ENCODE data around the gene CYTH1. TPM values are rescaled to one million over a fixed set of nuclear protein-coding genes. Genes with fewer than 3 reads are reported as not detected.
A peak's percentile ranks its signal among the peaks of the same experiment; 100 is the strongest.

Gene CYTH1
- total RNA-seq, 4 donors from 2014 or later: 6.2 to 56.1 (median 44.3) TPM

DNA sequence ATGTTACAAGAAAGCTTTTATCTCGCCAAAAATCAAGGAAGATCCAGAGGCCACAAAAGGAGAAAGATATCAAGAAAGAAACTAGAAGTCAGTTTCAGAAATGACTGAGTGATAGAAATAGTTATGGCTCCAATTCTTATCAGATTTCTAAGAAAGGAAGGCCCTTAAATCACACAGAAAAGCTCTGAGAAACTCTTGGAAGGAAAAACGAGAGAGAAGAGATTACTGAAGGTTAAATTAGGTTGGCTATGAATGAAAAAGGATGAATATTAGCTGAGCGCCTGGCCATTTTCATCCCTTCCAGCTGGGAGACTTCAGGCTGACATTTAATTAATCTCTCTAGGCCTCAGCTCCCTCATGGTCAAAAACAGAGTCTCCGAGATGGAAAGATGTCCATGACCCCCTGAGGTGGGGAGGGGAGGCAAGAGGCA, 72.3 kb downstream of the CYTH1 start:
- no peaks in the 10 kb centered on the region for H3K9me3 ChIP-seq
- no peaks in the 10 kb centered on the region for H3K4me1 ChIP-seq
- H3K27ac ChIP-seq: peak overlapping the region in 1 of 2 donors; percentile 2
- no peak for TF ChIP-seq POLR2A (IDR thresholded peaks at IDR 0.05)
- TF ChIP-seq, protein P1, sequence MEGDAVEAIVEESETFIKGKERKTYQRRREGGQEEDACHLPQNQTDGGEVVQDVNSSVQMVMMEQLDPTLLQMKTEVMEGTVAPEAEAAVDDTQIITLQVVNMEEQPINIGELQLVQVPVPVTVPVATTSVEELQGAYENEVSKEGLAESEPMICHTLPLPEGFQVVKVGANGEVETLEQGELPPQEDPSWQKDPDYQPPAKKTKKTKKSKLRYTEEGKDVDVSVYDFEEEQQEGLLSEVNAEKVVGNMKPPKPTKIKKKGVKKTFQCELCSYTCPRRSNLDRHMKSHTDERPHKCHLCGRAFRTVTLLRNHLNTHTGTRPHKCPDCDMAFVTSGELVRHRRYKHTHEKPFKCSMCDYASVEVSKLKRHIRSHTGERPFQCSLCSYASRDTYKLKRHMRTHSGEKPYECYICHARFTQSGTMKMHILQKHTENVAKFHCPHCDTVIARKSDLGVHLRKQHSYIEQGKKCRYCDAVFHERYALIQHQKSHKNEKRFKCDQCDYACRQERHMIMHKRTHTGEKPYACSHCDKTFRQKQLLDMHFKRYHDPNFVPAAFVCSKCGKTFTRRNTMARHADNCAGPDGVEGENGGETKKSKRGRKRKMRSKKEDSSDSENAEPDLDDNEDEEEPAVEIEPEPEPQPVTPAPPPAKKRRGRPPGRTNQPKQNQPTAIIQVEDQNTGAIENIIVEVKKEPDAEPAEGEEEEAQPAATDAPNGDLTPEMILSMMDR (IDR thresholded peaks at IDR 0.05): no peak
- H3K27me3 ChIP-seq: no peaks in the 10 kb centered on the region
- H3K36me3 ChIP-seq: no peaks in the 10 kb centered on the region
- DNase-seq: no peak
- intact Hi-C loops (cut with DNase I; ENCODE audit: low total_unique reads): loop anchor here (10.0 kb wide), 1 partner anchor 265 kb away; the partner anchor contains the start of gene LGALS3BP
- no peak overlapping the region for H3K4me3 ChIP-seq

DNA sequence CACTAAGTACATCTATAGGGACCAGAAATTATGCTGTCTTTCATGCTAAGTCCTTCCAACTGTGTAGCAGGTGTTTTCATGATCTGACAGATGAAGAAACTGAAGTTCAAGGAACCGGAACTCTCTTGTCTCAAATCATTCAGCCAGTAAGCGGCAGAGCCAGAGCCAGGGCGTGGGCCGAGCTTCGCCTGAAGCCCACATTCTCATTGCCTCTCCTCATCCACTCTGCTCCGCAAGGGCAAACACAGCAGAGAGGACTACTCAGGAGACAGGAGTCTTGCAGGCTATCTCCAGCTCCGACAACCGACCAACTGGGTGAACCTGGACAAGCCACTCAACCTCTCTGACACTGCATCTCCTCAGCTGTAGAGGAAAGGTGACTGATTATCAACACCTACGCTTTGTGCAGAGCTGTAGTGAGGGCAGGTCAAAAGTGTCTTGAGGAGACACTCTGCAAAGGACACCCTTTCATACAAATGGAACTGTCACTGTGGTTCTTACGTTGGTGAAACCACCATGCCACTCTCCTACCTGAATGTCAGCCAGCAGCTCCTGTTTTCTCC, 72.9 kb downstream of the CYTH1 start:
- Histone ChIP-seq H3K27ac (no peak overlapping the region), H3K9me3 (no peaks in the 10 kb centered on the region)
- intact Hi-C loops (cut with DNase I; ENCODE audit: low total_unique reads): no loop called here

DNA sequence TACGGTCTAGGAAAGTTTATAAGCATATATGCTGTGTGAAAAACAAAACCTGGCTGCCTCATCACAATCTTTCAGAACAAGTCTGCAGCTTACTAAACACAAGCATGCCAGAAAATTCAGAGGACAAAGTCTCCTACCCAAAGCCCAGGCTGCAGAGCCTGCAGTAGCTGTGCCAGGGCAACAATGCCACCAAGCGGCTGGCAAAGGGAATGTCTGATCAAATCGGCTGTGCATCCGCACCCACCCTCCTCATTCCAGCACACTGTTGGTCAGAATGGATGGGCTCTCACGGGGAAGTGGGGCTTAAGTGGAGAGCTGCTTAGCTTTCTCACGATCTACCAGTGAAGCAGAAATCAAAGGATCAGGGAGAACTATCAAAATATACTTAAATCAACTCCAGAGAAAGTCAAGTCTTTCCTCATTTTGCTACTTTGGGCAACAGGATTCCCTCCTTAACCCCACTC, 73.5 kb downstream of the CYTH1 start:
- H3K9me3 ChIP-seq: no peaks in the 10 kb centered on the region
- no peaks in the 10 kb centered on the region for H3K36me3 ChIP-seq
- H3K27me3 ChIP-seq: no peaks in the 10 kb centered on the region
- no peaks in the 10 kb centered on the region for H3K4me1 ChIP-seq
- H3K27ac ChIP-seq: no peak overlapping the region
- DNase-seq: peak; percentile 38 to 58
- intact Hi-C loops (cut with DNase I; ENCODE audit: low total_unique reads): no loop called here
- no peak overlapping the region for H3K4me3 ChIP-seq
- TF ChIP-seq, protein P1 (IDR thresholded peaks at IDR 0.05): peak; percentile 69 to 79 (median 73)
- TF ChIP-seq POLR2A (IDR thresholded peaks at IDR 0.05): no peak

More for the DNA sequence above, 72.9 kb downstream of the CYTH1 start:
- H3K27me3 ChIP-seq: no peaks in the 10 kb centered on the region
- TF ChIP-seq, protein P1 (IDR thresholded peaks at IDR 0.05): no peak
- TF ChIP-seq POLR2A (IDR thresholded peaks at IDR 0.05): no peak
- DNase-seq: no peak
- no peak overlapping the region for H3K4me3 ChIP-seq
- H3K4me1 ChIP-seq: no peaks in the 10 kb centered on the region
- H3K36me3 ChIP-seq: no peaks in the 10 kb centered on the region

DNA sequence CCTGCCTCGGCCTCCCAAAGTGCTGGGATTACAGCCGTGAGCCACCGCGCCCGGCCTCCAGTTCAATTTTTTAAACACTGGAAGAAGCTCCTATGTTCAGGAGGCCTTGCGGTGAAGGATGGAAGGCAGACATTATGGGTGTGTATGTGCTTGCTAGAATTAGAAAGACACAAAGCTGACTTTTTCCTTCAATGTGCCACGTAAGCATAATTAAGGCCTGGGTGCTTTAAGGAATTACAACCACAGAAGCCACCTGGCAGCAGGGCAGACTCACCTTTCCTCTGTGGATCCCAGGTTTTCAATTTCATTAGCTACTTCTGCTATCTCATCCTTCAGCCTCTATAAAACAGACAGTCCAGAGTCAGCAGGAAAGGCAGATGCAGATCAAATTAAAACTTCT, 74.2 kb downstream of the CYTH1 start:
- H3K36me3 ChIP-seq: no peaks in the 10 kb centered on the region
- H3K4me3 ChIP-seq: no peak overlapping the region
- no peak for DNase-seq
- no peak overlapping the region for H3K27ac ChIP-seq
- intact Hi-C loops (cut with DNase I; ENCODE audit: low total_unique reads): no loop called here
- no peak for TF ChIP-seq POLR2A (IDR thresholded peaks at IDR 0.05)
- TF ChIP-seq, protein P1 (IDR thresholded peaks at IDR 0.05): no peak
- no peaks in the 10 kb centered on the region for H3K9me3 ChIP-seq
- H3K27me3 ChIP-seq: no peaks in the 10 kb centered on the region
- H3K4me1 ChIP-seq: no peaks in the 10 kb centered on the region

DNA sequence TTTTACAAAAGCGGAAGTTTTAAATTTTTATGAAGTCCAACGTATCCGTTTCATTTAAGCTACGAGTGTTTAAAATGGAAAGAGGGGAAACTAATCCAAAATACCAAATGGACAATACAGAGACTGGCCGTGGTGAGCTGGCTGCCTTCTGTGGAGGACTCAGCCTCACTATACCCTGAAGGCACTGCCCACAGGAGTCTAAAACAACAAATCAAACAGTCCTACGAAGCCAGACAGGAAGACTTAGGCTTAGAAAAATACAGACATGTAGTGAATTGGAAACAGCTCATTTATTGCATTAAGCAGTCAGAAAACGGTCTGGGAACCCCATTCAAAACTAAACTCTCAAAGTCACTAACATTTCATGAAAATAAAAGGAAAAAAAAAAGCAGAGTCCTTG, 75.1 kb downstream of the CYTH1 start:
- Histone ChIP-seq H3K27me3 (no peaks in the 10 kb centered on the region), H3K36me3 (no peaks in the 10 kb centered on the region), H3K27ac (no peak overlapping the region), H3K4me3 (no peak overlapping the region), H3K9me3 (no peaks in the 10 kb centered on the region), H3K4me1 (no peaks in the 10 kb centered on the region)
- DNase-seq: no peak
- intact Hi-C loops (cut with DNase I; ENCODE audit: low total_unique reads): no loop called here
- TF ChIP-seq POLR2A (IDR thresholded peaks at IDR 0.05): no peak
- TF ChIP-seq, protein P1 (IDR thresholded peaks at IDR 0.05): no peak
